Neural cell (in vitro differentiated cells): Measurements from ENCODE around the gene SCAP. TPM values are rescaled to one million over a fixed set of nuclear protein-coding genes. Genes with fewer than 3 reads are reported as not detected.

Experiments
- H2AFZ ChIP-seq: fragments of 200-600, 300-800 bp; sonication (generic), shearing (Covaris generic); 2 replicates; pipeline ENCODE4 v1.6.0; 2014; ENCODE audit warnings: low read depth, mild to moderate bottlenecking, antibody characterized with exemption, low read length, moderate library complexity
- H3F3A ChIP-seq: fragments of 200-600 bp; shearing (Covaris generic); 2 replicates; pipeline ENCODE4 v1.6.1; 2016; ENCODE audit warnings: mild to moderate bottlenecking, moderate library complexity, mixed read lengths, antibody characterized with exemption, low read length; ENCODE audit not compliant: insufficient read depth, poor library complexity, severe bottlenecking
- H3K27ac ChIP-seq: fragments of 200-600, 300-800 bp; sonication (generic), shearing (Covaris generic); 2 replicates; pipeline ENCODE4 v1.5.1; 2014; ENCODE audit warnings: mild to moderate bottlenecking, low read length, moderate library complexity
- H3K27me3 ChIP-seq: fragments of 300-800, 200-600 bp; sonication (generic), shearing (Covaris generic); 2 replicates; pipeline ENCODE4 v1.6.0; 2014; ENCODE audit warnings: mild to moderate bottlenecking, low read depth, low read length, moderate library complexity; ENCODE audit not compliant: insufficient read depth
- H3K36me3 ChIP-seq: fragments of 300-800, 200-600 bp; sonication (generic), shearing (Covaris generic); 2 replicates; pipeline ENCODE4 v1.5.1; 2014; ENCODE audit warnings: mild to moderate bottlenecking, antibody characterized with exemption, low read length, moderate library complexity; ENCODE audit not compliant: insufficient read depth
- H3K4me2 ChIP-seq: fragments of 300-800, 200-600 bp; sonication (generic), shearing (Covaris generic); 2 replicates; pipeline ENCODE4 v1.6.0; 2014; ENCODE audit warnings: mild to moderate bottlenecking, low read length
- H3K4me3 ChIP-seq: fragments of 300-800, 200-600 bp; sonication (generic), shearing (Covaris generic); 2 replicates; pipeline ENCODE4 v1.5.1; 2014; ENCODE audit warnings: mild to moderate bottlenecking, low read length, moderate library complexity
- H3K79me2 ChIP-seq: fragments of 200-600 bp; shearing (Covaris generic); replicated peaks from 2 replicates; pipeline ENCODE4 v1.6.0; 2014; ENCODE audit warnings: mild to moderate bottlenecking, low read length, moderate library complexity; ENCODE audit not compliant: insufficient read depth
- H3K9ac ChIP-seq: fragments of 300-800, 200-600 bp; sonication (generic), shearing (Covaris generic); 2 replicates; pipeline ENCODE4 v1.6.1; 2016; ENCODE audit warnings: mild to moderate bottlenecking, low read length, mixed read lengths
- H3K9me2 ChIP-seq: fragments of 200-600 bp; shearing (Covaris generic); 2 replicates; pipeline ENCODE4 v1.6.1; 2016; ENCODE audit warnings: mild to moderate bottlenecking, low read length, mixed read lengths; ENCODE audit not compliant: insufficient read depth
- H3K9me3 ChIP-seq: fragments of 200-600, 300-800 bp; sonication (generic), shearing (Covaris generic); 2 replicates; pipeline ENCODE4 v1.6.1; 2016; ENCODE audit warnings: mild to moderate bottlenecking, mixed run types, low read length, moderate library complexity, mixed read lengths
- H4K20me1 ChIP-seq: fragments of 200-600 bp; shearing (Covaris generic); 2 replicates; pipeline ENCODE4 v1.6.1; 2016; ENCODE audit warnings: mild to moderate bottlenecking, mixed run types; ENCODE audit not compliant: insufficient read depth
- EP300 ChIP-seq: fragments of 450-650 bp; conservative IDR thresholded peaks from 2 replicates; pipeline ENCODE4 v1.6.1; 2014; ENCODE audit warnings: antibody characterized with exemption, mild to moderate bottlenecking, moderate library complexity; ENCODE audit not compliant: poor library complexity, severe bottlenecking
- MXI1 ChIP-seq: fragments of 450-650 bp; conservative IDR thresholded peaks from 2 replicates; pipeline ENCODE4 v1.6.1; 2014; ENCODE audit warnings: antibody characterized with exemption, mild to moderate bottlenecking; ENCODE audit not compliant: poor library complexity, severe bottlenecking
- POLR2AphosphoS5 ChIP-seq: IDR thresholded peaks from 2 replicates; pipeline ENCODE4 v1.6.1; 2012
- RAD21 ChIP-seq: fragments of 450-650 bp; conservative IDR thresholded peaks from 2 replicates; pipeline ENCODE4 v1.6.1; 2014; ENCODE audit warnings: antibody characterized with exemption, mild to moderate bottlenecking, moderate library complexity
- REST ChIP-seq: IDR thresholded peaks from 2 replicates; pipeline ENCODE4 v1.6.1; 2012; ENCODE audit warnings: borderline replicate concordance
- SMC3 ChIP-seq: fragments of 450-650 bp; conservative IDR thresholded peaks from 2 replicates; pipeline ENCODE4 v1.6.1; 2014; ENCODE audit warnings: antibody characterized with exemption, mild to moderate bottlenecking, moderate library complexity; ENCODE audit not compliant: poor library complexity
- TAF1 ChIP-seq: IDR thresholded peaks from 2 replicates; pipeline ENCODE4 v1.6.1; 2012; ENCODE audit warnings: low read depth
- polyA plus RNA-seq: library from polyadenylated mRNA; depleted of rRNA; stranded (reverse); fragments of >200 nt; gene quantifications from 2 replicates; pipeline ENCODE4 v1.2.3, GENCODE V29; 2014
- TF ChIP-seq, protein P1 (sequence below): fragments of 450-650 bp; IDR thresholded peaks from 2 replicates; pipeline ENCODE4 v1.5.1; 2014; ENCODE audit warnings: antibody characterized with exemption, mild to moderate bottlenecking, moderate library complexity; ENCODE audit not compliant: poor library complexity, severe bottlenecking

The SCAP gene
- polyA plus RNA-seq, 1 donor from 2014 or later: 58.0 TPM

- TF ChIP-seq REST (no peak), MXI1 (no peak), EP300 (no peak), RAD21 (no peak), POLR2AphosphoS5 (no peak), TAF1 (no peak)
- Histone ChIP-seq H3F3A (no peaks in the 10 kb centered on the region), H3K27me3 (no peaks in the 10 kb centered on the region), H3K4me3 (no peak overlapping the region), H3K36me3 (no peaks in the 10 kb centered on the region), H3K27ac (no peak overlapping the region), H4K20me1 (no peaks in the 10 kb centered on the region), H3K9me3 (no peaks in the 10 kb centered on the region), H2AFZ (no peak overlapping the region), H3K79me2 (no peaks in the 10 kb centered on the region), H3K4me2 (no peak overlapping the region), H3K9me2 (no peaks in the 10 kb centered on the region), H3K9ac (no peak overlapping the region)
Measured at GRCh38 chr3:47404955-47405790, 70.6 kb downstream of the SCAP start.

DNA sequence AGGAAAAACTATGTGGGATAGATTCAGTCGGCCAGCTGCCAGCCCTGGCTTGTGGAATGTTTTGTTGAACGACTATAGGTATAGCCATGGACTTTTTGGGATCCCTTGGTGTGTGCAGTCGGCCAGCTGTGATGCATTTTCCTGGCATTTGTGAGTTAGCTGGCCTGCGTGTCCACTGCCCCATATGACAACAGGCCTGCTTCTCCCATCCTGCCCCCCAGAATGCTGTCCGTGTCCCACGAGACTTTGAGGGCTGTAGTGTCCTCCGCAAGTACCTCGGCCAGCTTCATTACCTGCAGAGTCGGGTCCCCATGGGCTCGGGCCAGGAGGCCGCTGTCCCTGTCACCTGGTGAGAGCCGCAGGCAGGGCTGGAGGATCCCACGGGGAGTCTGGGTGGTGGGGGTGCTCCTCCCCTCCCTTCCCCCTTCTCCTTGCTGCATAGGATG is 71.3 kb downstream of the SCAP start:
- H3K27me3 ChIP-seq: no peaks in the 10 kb centered on the region
- no peaks in the 10 kb centered on the region for H3K9me2 ChIP-seq
- no peak overlapping the region for H3K4me2 ChIP-seq
- H3K4me3 ChIP-seq: no peak overlapping the region
- no peaks in the 10 kb centered on the region for H3K9me3 ChIP-seq
- no peaks in the 10 kb centered on the region for H4K20me1 ChIP-seq
- no peaks in the 10 kb centered on the region for H3K79me2 ChIP-seq
- no peaks in the 10 kb centered on the region for H3F3A ChIP-seq
- TF ChIP-seq, protein P1, sequence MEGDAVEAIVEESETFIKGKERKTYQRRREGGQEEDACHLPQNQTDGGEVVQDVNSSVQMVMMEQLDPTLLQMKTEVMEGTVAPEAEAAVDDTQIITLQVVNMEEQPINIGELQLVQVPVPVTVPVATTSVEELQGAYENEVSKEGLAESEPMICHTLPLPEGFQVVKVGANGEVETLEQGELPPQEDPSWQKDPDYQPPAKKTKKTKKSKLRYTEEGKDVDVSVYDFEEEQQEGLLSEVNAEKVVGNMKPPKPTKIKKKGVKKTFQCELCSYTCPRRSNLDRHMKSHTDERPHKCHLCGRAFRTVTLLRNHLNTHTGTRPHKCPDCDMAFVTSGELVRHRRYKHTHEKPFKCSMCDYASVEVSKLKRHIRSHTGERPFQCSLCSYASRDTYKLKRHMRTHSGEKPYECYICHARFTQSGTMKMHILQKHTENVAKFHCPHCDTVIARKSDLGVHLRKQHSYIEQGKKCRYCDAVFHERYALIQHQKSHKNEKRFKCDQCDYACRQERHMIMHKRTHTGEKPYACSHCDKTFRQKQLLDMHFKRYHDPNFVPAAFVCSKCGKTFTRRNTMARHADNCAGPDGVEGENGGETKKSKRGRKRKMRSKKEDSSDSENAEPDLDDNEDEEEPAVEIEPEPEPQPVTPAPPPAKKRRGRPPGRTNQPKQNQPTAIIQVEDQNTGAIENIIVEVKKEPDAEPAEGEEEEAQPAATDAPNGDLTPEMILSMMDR: no peak
- TF ChIP-seq EP300: no peak
- TF ChIP-seq SMC3: no peak
- no peak for TF ChIP-seq TAF1
- H3K27ac ChIP-seq: no peak overlapping the region
- H3K36me3 ChIP-seq: no peaks in the 10 kb centered on the region
- no peak overlapping the region for H2AFZ ChIP-seq
- no peak overlapping the region for H3K9ac ChIP-seq
